GM19238 (cell line): Measurements from ENCODE around the gene AFF1.
A peak's percentile ranks its signal among the peaks of the same experiment; 100 is the strongest.

Experiments used
- DNase-seq: peaks from one replicate; pipeline ENCODE4 v3.0.0; 2011; ENCODE audit warnings: low spot score; ENCODE audit not compliant: insufficient read length

The AFF1 gene

DNA sequence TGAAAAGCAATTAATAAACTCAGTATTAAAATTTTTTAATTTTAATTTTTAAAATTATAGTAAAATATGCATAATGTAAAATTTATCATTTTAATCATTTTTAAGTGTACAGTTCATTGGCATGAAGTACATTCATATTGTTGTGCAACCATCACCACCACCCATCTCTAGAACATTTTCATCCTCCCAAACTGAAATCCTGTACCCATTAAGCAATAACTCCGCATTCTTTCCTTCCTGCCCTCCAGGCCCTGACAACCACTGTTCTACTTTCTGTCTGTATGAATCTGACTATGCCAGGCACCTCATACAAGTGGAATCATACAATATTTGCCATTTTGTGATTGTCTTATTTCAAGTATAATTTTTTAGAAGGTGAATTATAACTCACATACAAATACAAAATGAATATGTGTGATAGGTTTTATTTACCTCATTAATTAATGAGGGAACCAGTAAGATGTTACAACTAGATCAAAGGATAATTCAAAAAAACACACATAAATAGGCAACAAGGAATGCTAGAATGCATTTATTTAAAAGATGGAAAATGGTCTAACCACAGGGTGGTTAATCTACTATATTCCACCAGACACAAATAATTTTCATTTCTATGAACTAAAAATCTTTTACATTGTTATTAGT lies 13.1 kb upstream of the AFF1 start:
- no peak for DNase-seq

DNA sequence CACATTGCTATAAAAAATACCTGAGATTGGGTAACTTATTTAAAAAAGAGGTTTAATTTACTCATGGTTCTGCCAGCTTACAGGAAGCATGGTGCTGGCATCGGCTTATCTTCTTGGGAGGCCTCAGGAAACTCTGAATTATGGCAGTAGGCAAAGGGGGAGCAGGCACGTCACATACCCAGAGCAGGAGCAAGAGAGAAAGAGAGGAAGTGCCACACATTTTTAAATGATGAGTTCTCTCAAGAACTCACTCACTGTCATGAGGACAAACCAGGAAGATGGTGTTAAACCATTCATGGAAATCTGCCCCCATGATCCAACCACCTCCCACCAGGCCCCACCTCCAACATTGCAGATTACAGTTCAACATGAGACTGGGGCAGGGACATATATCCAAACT lies 10.0 kb upstream of the AFF1 start:
- no peak for DNase-seq

DNA sequence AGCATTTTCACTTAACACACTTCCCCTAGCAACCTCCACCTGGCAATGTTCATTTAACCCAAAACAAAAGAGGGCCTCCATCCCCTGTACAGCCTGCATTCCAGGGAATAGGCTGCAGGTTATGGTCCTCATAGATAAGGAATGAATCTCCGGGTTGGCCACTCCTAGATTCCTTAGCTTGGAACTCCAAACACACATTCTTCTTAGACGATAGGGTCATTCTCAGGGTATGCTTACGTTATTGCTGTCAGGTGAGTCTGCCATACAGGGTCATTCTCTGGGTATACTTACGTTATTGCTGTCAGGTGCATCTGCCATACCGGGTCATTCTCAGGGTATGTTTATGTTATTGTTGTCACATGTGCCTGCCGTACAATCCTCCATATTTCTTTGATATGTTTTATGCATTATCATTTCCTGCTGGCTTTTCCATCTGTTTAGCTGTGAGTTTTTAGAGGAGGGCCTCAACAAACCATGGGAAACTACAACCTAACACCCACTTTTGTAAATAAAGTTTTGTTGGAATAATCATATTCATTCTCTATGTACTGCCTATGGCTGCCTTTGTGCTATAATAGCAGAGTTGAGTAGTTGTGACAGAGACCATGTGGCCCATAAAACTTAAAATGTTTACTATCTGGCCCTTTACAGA lies 8.2 kb upstream of the AFF1 start:
- DNase-seq = no peak

DNA sequence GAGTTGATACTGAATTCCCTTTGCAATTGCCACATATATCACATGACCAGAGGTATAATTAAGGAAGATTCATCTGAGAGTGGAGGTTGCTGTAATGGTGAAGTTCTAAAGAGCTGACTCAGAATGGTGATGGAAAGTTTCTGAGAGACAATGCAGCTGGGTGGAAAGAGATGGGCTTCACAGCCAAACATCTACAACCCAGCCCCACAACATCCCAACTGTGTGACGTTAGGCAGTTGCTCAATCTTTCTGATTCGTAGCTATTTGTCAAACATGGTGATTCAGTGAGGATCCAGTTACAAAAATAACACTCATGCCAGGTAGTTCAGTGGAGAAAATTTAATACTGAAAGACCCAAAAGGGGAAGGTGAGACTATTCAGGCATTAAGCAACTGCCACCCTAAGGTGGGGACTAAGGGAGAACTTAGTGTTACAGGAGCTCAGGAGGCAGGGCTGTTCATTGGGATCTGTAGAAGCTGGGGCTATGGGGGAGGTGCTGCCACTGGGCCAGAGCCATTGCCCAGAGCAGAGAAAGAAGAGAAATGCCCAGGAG lies 6.9 kb upstream of the AFF1 start:
- no peak for DNase-seq

DNA sequence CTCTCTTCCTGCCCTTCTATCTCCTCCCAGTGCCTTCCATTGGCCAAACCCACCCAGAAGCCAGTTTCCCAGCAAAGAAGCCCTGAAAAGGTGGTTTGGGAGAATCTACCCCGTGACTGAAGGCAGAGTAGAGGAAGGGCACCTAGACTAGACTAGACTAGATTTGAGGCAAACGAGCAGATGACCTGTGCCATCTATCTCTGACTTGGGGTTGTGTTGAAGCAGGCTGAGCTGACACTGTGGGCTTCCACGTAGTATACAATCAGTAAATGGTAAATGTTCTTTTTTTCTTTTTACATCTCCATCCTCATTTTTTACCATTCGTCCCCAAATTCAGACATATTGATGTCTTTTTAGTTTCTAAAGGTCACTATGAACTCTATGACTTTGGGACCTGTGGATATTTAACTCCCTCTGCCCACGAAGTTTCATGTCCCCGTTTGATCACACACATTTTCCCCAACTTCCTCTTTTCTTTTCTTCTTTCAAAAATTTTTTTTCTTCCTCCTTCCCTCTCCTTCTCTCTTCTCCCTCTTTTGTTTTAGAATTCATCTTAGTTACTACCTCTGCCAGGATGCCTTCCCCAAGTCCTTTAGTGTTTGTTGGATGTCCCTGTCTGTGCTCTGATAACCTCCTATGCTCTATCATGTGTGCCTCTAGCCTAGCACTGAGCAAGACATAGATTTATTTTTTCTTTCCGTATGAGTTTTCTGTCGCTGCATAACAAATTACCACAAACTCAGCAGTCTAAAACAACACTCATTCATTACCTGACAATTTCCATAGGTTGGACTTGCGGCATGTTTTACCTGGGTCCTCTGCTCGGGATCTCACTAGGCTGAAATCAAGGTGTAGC lies 6.2 kb upstream of the AFF1 start:
- DNase-seq = no peak

DNA sequence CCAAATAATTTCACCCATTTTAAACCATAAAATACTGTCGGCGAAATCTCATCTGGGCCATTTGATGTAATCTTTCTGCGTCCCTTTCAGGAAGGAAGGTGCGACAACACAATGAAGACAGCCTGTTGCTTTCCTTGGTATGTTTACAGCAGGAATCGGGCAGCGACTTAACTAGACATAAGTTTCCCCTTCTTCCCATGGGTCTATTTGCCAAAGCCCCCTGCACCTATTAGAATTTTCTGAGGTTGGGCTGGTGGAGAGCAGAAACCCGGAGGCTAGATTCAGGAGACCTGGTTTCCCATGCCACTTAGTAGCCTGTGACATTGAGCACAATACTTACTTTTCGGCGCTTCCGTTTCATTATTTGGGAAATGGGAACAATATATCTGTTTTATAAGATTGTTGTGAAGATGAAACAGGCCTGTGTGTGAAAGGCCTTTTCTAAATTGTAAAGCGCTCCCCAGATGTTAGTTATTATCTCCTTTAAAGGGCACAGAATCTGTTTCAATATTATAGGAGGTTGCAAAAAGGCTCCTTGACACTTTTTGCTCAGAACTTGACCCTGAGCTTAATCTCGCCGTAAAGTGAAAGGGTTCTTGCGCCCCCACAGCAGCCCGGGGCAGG lies 552 bp upstream of the AFF1 start:
- no peak for DNase-seq

DNA sequence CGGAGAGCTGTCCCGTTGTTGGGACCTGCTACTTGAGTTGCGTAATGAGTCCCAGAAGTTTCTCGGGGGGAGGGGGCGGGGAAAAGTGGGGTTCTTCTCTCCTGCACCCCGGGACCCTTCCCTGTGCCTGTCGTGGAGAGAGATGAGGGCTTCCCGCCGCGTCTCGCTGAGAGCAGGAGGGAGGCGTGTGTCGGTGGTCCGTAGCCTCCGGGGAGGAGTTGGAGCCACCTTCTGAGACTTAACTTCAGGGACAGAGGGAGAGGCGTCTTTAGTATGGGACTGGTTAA lies 698 bp downstream of the AFF1 start:
- no peak for DNase-seq

DNA sequence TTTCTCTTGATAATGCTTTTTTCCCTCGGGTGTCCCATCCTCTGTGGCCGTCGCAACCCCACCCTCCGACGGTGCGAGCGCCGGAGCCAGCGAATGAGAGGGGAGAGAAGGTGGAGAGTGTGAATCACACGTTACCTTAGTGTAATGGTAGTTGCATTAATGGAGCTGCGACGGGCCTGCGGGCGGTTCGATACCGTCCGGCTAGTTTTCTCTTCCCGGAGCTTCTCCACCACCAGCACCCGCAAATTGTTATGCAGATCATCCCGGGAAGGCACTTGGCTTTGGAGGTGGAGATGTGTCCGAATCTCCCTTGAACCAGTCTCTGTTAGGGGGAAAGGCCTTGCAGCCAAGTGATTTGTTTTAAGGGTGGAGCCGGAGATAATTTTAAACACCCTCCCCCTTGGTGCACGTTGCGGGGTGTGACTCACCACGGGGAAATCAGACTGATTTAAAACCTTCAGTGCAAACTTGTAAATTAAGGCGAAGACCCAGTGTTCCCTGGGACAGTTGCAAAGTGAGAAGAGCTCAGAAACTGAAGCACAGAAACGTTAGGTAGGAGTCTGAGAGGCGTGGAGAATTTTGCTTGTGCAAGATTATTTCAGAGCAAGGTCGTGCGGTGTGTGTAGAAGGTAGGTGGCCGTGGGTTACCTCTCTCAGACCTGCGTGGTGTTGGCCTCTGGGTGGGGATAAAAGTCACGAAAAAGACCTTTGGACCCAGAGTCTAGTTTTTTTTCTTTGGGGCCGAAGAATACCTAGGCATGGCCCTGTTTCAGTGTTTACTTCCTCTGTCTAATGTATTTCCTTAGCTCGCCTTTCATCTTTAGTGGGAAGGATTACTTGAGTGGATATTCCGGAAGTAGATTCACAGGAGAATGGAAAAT lies 1.3 kb downstream of the AFF1 start:
- peak; percentile 56 for DNase-seq

DNA sequence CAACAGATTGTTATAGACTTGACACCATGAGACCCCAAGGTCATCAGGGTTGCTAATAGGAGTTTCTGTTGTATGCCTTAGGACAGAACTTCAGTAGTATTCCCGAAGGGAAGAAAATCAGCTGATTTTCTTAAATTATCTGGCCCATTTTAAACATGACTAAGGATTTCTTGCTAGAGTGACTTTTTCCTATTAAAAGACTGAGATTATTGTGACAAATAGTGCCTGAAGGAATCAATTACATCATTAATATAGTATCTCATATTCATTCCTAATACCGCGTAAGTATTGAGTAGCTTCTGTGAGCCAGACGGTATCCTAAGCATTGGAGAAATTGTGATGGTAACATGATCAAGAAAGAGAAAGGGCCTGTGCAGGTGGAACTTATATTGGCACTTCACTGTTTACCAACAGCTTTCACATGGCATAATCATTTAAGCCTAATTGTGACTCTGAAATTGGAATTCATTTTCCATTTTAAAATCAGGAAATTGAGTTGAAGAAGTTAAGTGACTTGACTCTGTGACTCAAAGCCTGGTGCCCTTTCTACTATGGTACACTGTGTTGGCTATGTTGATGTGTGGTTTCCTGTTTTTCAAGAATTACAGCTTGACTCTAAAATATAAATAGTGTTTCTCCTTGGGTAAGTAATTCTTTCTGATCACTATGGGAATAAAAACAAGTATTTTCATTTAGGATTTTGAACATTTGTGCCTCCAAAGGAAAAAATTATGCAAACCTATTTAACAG lies 4.1 kb downstream of the AFF1 start:
- no peak for DNase-seq

DNA sequence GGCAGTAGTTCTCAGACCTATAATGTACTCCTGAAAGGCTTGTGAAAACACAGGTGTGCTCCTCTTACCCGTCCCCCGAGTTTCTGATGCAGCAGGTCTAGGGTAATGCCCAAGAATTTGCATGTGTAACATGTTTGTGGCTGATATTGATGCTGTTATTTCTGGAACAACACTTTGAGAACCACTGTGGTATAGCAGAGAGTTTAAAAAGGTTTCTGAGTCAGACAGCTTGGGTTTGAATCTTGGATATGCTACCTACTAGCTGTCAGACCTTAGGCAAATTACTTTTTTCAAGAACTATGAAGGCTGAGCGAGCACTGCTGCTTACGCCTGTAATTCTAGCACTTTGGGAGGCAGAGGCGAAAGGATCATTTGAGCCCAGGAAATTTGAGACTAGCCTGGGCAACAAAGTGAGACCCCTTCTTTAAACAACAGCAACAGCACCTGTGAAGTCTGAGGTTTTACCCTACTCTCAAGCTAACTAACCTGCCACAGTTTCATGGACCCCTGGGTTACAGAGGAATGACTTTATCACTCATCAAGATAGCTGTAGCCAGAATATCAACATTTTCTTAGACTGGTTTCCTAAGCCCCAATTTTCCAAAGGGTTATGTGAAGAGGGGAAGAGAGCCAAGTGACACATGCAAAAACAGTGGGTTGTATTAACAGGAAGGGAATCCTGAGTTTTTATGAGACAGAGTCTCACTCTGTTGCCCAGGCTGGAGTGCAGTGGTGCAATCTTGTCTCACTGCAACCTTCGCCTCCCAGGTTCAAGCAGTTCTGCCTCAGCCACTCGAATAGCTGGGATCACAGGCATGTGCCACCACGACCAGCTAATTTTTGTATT lies 5.1 kb downstream of the AFF1 start:
- no peak for DNase-seq

DNA sequence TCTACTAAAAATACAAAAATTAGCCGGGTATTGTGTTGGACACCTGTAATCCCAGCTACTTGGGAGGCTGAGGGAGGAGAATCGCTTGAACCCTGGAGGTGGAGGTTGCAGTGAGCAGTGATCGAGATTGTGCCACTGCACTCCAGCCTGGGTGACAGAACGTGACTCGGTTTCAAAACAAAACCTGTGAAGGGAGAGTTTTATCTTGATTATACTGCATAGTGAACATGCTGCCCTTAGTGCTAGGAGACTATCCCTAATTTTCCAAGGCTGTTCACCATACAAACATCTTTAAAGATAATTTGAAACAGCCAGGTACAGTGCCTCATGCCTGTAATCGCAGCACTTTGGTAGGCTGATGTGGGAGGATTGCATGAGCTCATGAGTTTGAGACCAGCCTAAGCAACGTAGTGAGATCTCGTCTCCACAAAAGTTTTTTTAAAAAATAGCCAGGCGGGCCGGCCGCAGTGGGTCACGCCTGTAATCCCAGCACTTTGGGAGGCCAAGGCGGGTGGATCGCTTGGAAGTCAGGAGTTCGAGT lies 6.2 kb downstream of the AFF1 start:
- no peak for DNase-seq

DNA sequence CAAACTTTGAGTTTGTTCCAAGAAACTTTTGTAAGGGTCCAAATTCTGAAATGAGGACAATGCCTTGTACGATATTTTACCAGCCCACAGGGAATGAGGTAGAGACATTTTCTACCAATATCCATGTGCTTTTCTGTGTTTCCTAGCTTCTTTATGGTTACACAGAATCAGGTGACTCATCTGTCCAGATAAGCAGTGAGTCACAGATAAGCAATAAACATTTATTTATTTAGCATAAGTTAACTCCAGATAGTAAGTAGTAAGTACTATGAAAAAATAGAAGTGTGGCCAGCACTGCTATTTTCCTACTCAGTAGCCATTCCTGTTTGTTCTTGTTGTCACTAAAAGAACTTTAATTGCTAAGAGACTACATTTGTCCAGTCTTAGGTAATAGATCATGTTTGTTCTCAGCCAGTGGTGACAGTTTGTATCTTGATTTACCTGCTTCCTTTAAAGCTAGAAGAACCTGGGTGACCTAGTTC lies 7.4 kb downstream of the AFF1 start:
- no peak for DNase-seq

DNA sequence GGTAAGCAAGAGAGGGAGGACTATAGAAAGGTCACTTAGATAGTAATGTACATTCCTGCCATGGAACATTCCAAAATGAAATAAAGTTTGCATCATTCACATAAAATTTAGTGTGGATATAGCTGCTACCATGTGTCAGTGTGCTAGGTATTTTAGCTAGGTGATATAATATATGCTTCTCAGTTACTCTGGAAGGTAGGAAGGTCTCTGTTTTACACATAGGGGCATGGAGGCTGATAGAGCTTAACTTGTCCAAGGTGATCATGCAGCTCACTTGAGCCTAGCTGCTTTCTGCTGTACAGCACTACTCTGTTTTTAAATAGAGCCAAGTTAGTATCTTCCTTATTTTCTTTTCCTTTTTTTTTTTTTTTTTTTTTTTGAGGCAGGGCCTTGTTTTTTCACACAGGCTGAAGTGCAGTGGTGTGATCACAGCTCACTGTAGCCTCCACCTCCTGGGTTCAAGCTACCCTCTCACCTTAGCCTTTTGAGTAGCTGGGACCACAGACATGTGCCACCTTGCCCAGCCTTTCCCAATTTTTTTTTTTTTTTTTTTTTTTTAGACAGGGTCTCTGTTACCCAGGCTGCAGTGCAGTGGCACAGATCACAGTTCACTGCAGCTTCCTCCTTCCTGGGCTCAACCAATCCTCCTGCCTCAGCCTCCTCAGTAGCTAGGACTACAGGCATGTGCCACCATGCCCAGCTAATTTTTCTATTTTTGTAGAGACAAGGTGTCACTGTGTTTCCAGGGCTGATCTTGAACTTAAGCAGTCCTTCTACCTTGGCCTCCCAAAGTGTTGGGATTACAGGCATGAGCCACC lies 10.4 kb downstream of the AFF1 start:
- DNase-seq = no peak

DNA sequence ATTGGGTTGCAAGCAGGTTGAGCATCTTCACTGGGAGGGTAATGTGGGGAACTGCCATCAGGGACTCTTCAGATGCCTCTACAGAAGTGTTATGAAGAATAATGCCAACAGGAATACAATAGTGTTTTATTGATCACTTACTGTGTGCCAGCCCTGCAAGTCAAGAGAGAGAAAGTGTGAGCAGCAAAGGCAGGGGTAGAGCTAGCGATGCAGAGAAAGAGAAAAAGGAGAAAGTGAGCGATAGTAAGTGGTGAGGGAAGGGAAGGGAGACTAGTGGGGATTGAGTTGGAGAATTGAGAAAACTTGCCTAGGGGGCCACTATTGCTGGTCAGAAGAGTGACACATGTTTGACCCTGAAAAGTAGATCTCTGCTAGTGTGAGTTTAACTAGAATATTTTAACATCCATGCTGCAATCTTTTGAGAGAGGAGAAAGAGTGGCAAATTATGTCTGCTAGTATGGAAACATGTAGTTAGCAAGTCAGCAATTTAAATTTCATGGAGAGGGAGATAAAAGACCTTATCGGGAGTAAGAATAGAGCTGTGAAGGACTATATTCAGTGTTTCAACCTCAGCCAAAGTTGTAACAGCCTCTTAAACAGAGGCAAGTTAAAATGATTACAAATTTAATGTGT lies 12.2 kb downstream of the AFF1 start:
- DNase-seq = no peak

DNA sequence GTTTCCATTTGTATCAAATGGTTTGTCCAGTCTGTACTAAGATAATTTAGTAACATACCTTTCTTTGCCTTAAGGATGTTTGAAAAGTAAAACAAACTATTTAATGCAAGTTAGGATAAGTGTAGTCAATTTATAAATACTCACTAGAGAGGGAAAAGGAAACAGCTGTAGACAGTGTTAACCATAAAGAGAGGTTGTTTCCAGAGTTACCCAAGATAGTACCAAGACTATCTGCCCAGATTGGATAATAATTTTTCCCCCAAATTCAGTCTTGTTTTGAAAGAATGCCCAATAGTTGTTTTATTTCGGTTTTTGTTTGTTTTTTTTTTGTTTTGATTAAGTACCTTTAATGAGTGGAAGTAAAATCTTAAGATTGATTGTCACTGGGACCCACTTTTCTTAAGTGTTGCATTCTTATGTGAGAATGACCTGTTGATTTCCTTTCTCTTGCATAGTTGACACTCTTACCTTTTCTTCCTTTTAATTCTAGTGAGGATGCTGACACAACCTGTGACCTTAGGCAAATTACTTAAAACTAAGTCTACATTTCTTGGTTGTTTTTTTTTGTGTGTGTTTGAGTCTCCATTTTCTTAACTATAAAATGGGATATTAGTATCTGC lies 12.8 kb downstream of the AFF1 start:
- DNase-seq = no peak

DNA sequence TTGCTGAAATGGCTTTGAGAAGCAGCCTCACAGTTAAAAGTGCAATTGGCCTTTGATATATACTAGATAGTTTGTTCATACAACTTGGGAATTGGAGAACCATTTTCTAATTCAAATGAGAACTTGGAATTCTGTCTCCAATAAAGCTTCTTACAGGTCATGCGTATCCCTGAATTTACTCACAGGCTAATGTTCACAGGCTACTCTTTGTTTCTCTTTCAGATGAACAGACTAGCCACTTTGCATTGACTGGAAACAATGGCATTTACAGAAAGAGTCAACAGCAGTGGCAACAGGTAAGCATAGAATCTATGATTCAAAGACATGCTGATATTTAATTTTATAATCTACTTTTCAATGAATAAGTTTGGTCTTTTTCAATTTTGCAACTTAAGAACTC lies 13.5 kb downstream of the AFF1 start:
- DNase-seq = no peak

DNA sequence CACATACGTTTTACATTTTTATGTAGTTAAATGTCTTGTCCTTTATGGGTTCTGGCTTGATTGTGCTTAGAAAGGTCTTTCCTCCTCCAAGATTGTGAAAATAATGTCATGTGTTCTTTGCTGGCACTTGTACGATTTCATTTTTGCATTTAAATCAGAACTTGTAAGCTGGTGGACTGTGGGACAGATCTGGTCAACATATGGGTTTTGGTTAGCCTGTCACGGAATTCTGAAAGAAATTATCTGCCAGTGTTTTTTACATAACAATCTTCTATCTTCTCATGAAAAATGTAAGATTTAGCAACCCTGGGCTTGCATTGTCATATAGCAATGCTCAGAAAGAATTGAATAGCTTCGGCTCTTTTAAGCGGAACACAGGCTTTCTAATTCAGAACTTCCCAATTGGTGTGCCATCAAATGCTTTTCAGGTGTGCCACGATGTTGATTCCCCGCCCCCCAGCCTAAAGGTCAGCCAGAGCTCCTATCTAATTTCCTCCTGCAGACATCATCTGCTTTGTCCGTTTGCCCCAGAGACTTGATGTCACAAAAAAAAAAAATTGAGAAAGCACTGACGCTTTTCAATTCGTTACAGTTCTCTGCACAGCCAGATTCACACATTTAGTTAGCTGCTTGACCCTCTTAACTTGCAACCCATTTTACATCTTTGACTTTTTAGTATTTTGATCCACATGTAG lies 16.2 kb downstream of the AFF1 start:
- no peak for DNase-seq
